HepG2 (cell line): ENCODE data around the gene ZMYND12. TPM values are rescaled to one million over a fixed set of nuclear protein-coding genes. Genes with fewer than 3 reads are reported as not detected.

ENCODE experiments used
- ATF1 ChIP-seq: IDR thresholded peaks from 2 replicates; pipeline ENCODE4 v1.6.1; 2016; ENCODE audit warnings: mild to moderate bottlenecking, control low read depth
- ATRX ChIP-seq: sonication (generic); formaldehyde crosslinking; IDR thresholded peaks from 2 replicates; pipeline ENCODE4 v1.4.0; 2020; ENCODE audit warnings: missing genetic modification reagents, borderline replicate concordance
- CBX1 ChIP-seq: IDR thresholded peaks from one replicate; pipeline ENCODE4 v1.6.1; 2016; ENCODE audit warnings: antibody characterized with exemption, low read depth
- EP300 ChIP-seq, 3 experiments: sonication (generic) in 1 of 3; formaldehyde crosslinking in 1 of 3; IDR thresholded peaks; 2 replicates each; pipeline versions ENCODE4 v1.5.1 to v1.6.1; 2011 to 2020; ENCODE audit warnings: low read depth in 2 of 3, low read length in 2 of 3, borderline replicate concordance in 1 of 3, improper control_type of control experiment in 1 of 3, mild to moderate bottlenecking in 1 of 3, missing genetic modification reagents in 1 of 3, moderate library complexity in 1 of 3
- FOSL1 ChIP-seq: sonication (generic); formaldehyde crosslinking; IDR thresholded peaks from 2 replicates; pipeline ENCODE4 v1.9.0; 2021; ENCODE audit warnings: missing genetic modification reagents, borderline replicate concordance
- GATAD1 ChIP-seq: IDR thresholded peaks from 2 replicates; pipeline ENCODE4 v1.6.1; 2016; ENCODE audit warnings: missing genetic modification reagents, missing compliant biosample characterization
- HDAC1 ChIP-seq: sonication (generic); formaldehyde crosslinking; IDR thresholded peaks from 2 replicates; pipeline ENCODE4 v1.5.1; 2020; ENCODE audit warnings: mild to moderate bottlenecking, missing genetic modification reagents
- KDM4B ChIP-seq: sonication (generic); formaldehyde crosslinking; IDR thresholded peaks from 2 replicates; pipeline ENCODE4 v1.4.0; 2020; ENCODE audit warnings: missing genetic modification reagents
- NCOA5 ChIP-seq: sonication (generic); formaldehyde crosslinking; IDR thresholded peaks from 2 replicates; pipeline ENCODE4 v1.4.0; 2020; ENCODE audit warnings: missing genetic modification reagents
- NFE2L1 ChIP-seq: sonication (generic); formaldehyde crosslinking; IDR thresholded peaks from 2 replicates; pipeline ENCODE4 v1.4.0; 2020; ENCODE audit warnings: missing genetic modification reagents, mild to moderate bottlenecking, borderline replicate concordance
- SIX1 ChIP-seq: sonication (generic); formaldehyde crosslinking; IDR thresholded peaks from 2 replicates; pipeline ENCODE4 v1.4.0; 2020; ENCODE audit warnings: missing genetic modification reagents, borderline replicate concordance
- TBL1XR1 ChIP-seq: fragments of 150-350 bp; IDR thresholded peaks from 2 replicates; pipeline ENCODE4 v1.6.1; 2014; ENCODE audit warnings: borderline replicate concordance, low read length; ENCODE audit not compliant: partially characterized antibody
- ZBTB3 ChIP-seq: sonication (generic); formaldehyde crosslinking; IDR thresholded peaks from 2 replicates; pipeline ENCODE4 v1.4.0; 2020; ENCODE audit warnings: low read depth, mild to moderate bottlenecking, moderate library complexity, missing genetic modification reagents, borderline replicate concordance
- ZFY ChIP-seq: sonication (generic); formaldehyde crosslinking; IDR thresholded peaks from 2 replicates; pipeline ENCODE4 v1.4.0; 2020; ENCODE audit warnings: missing genetic modification reagents
- ZNF251 ChIP-seq: sonication (generic); formaldehyde crosslinking; IDR thresholded peaks from 2 replicates; pipeline ENCODE4 v1.9.0; 2021; ENCODE audit warnings: mild to moderate bottlenecking, missing genetic modification reagents
- ZNF460 ChIP-seq: sonication (generic); formaldehyde crosslinking; IDR thresholded peaks from 2 replicates; pipeline ENCODE4 v1.5.1; 2020; ENCODE audit warnings: missing genetic modification reagents, mild to moderate bottlenecking, borderline replicate concordance
- ZNF7 ChIP-seq: IDR thresholded peaks from 2 replicates; pipeline ENCODE4 v1.6.1; 2016; ENCODE audit warnings: missing biosample characterization, missing genetic modification reagents
- ZNF775 ChIP-seq: sonication (generic); formaldehyde crosslinking; IDR thresholded peaks from 2 replicates; pipeline ENCODE4 v1.4.0; 2020; ENCODE audit warnings: missing genetic modification reagents, mild to moderate bottlenecking, moderate library complexity, borderline replicate concordance
- ZSCAN22 ChIP-seq: sonication (generic); formaldehyde crosslinking; IDR thresholded peaks from 2 replicates; pipeline ENCODE4 v1.4.0; 2020; ENCODE audit warnings: mild to moderate bottlenecking, missing genetic modification reagents
- polyA plus RNA-seq, 8 experiments: library from polyadenylated mRNA; depleted of rRNA in 3 of 8; stranded (reverse) in 7 of 8; unstranded in 1 of 8; fragments of >200 nt; fragmentation: Illumina TruSeq in 4 of 8; extraction: Trizol in 4 of 8; gene quantifications; 2 replicates each; pipeline versions ENCODE4 v1.2.1 to v1.2.3, GENCODE V29; 2011 to 2016; ENCODE audit warnings: low read depth in 4 of 8, missing spikeins in 1 of 8, mixed read lengths in 1 of 8; ENCODE audit not compliant: insufficient read depth in 1 of 8
- total RNA-seq, 5 experiments: library from RNA; depleted of rRNA; stranded (reverse); fragments of >200 nt; fragmentation: Illumina TruSeq; extraction: Trizol; gene quantifications; 2 replicates each; pipeline ENCODE4 v1.2.3, GENCODE V29; 2016; ENCODE audit warnings: low read depth in 1 of 5
- TF ChIP-seq, protein P1 (sequence below): sonication (generic); formaldehyde crosslinking; IDR thresholded peaks from 2 replicates; pipeline ENCODE4 v1.9.0; 2021; ENCODE audit warnings: missing genetic modification reagents, mild to moderate bottlenecking, borderline replicate concordance
- TF ChIP-seq, protein P2 (sequence below): sonication (generic); formaldehyde crosslinking; IDR thresholded peaks from 2 replicates; pipeline ENCODE4 v1.4.0; 2020; ENCODE audit warnings: mild to moderate bottlenecking, missing genetic modification reagents
- TF ChIP-seq, protein P3 (sequence below): sonication (generic); formaldehyde crosslinking; IDR thresholded peaks from 2 replicates; pipeline ENCODE4 v1.8.0; 2022; ENCODE audit warnings: mild to moderate bottlenecking, missing genetic modification reagents, moderate library complexity
- TF ChIP-seq, protein P4 (sequence below): sonication (generic); formaldehyde crosslinking; IDR thresholded peaks from 2 replicates; pipeline ENCODE4 v1.9.0; 2022; ENCODE audit warnings: missing genetic modification reagents, mild to moderate bottlenecking, borderline replicate concordance

The ZMYND12 gene
- total and polyA plus RNA-seq, 2 of the 13 experiments (the other 11 are each of a cell fraction or from before 2014, with no cell fraction given), result 0.13 to 0.71 TPM

DNA sequence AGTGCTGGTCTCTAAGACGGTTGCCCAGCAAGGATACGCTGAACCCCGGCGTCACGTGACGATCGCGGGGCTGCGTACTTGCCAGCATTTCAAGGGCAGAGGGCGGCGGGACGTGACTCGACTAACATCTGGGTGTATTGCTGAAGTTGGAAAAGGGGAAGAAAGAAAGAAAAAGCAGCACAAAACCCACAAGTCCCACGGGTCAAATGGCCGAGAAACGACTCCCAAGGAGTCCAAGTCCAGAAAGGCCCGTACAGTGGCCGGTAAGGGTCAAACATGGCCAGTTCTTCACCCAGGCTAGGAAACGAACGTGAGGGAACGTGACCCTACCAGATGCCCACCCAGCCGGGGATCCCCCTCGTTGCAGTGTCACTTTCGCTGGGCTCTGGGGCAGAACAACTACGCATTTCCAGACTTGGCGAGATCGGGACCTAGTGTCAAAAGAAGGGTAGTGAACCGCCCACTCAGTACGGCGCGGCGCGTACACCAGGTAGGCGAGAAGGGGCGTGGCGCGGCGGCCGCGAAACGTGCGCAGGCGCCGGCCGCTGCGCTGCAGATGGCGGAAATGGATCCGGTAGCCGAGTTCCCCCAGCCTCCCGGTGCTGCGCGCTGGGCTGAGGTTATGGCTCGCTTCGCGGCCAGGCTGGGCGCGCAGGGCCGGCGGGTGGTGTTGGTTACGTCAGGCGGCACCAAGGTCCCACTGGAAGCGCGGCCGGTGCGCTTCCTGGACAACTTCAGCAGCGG is at the start of gene ZMYND12, which contains the start of gene PPCS (continued):
- peak; percentile 39; the same call in 1 of the 2 replicates for TF ChIP-seq GATAD1 (CRISPR knock-in tag)
- TF ChIP-seq, protein P1, sequence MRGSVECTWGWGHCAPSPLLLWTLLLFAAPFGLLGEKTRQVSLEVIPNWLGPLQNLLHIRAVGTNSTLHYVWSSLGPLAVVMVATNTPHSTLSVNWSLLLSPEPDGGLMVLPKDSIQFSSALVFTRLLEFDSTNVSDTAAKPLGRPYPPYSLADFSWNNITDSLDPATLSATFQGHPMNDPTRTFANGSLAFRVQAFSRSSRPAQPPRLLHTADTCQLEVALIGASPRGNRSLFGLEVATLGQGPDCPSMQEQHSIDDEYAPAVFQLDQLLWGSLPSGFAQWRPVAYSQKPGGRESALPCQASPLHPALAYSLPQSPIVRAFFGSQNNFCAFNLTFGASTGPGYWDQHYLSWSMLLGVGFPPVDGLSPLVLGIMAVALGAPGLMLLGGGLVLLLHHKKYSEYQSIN (CRISPR knock-in tag), result no peak; the same call in 1 of the 2 replicates
- no peak for TF ChIP-seq ZNF7 (CRISPR knock-in tag)
- TF ChIP-seq, protein P2, sequence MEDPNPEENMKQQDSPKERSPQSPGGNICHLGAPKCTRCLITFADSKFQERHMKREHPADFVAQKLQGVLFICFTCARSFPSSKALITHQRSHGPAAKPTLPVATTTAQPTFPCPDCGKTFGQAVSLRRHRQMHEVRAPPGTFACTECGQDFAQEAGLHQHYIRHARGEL (CRISPR knock-in tag), result no peak
- TF ChIP-seq ZNF775 (CRISPR knock-in tag), result no peak
- no peak; the same call in 1 of the 2 replicates for TF ChIP-seq ZNF460 (CRISPR knock-in tag)
- TF ChIP-seq, protein P3, sequence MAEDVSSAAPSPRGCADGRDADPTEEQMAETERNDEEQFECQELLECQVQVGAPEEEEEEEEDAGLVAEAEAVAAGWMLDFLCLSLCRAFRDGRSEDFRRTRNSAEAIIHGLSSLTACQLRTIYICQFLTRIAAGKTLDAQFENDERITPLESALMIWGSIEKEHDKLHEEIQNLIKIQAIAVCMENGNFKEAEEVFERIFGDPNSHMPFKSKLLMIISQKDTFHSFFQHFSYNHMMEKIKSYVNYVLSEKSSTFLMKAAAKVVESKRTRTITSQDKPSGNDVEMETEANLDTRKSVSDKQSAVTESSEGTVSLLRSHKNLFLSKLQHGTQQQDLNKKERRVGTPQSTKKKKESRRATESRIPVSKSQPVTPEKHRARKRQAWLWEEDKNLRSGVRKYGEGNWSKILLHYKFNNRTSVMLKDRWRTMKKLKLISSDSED (CRISPR knock-in tag), result no peak
- TF ChIP-seq EP300 (IDR thresholded peaks at IDR 0.05; ENCODE audit: low read depth in 2 of 2, low read length in 2 of 2), result no peak
- TF ChIP-seq EP300 (CRISPR knock-in tag; IDR thresholded peaks at IDR 0.05; ENCODE audit: borderline replicate concordance), result no peak
- TF ChIP-seq ZFY (CRISPR knock-in tag), result peak; percentile 96; the same call in 1 of the 2 replicates
- no peak; the same call in 1 of the 2 replicates for TF ChIP-seq FOSL1 (CRISPR knock-in tag)
- peak; percentile 63 for TF ChIP-seq CBX1
- peak; percentile 79 for TF ChIP-seq HDAC1 (CRISPR knock-in tag)
- TF ChIP-seq NFE2L1 (CRISPR knock-in tag), result no peak
- no peak for TF ChIP-seq ZNF251
- TF ChIP-seq TBL1XR1, result no peak
- no peak for TF ChIP-seq NCOA5 (CRISPR knock-in tag)
- TF ChIP-seq ZBTB3 (CRISPR knock-in tag), result no peak
- TF ChIP-seq, protein P4, sequence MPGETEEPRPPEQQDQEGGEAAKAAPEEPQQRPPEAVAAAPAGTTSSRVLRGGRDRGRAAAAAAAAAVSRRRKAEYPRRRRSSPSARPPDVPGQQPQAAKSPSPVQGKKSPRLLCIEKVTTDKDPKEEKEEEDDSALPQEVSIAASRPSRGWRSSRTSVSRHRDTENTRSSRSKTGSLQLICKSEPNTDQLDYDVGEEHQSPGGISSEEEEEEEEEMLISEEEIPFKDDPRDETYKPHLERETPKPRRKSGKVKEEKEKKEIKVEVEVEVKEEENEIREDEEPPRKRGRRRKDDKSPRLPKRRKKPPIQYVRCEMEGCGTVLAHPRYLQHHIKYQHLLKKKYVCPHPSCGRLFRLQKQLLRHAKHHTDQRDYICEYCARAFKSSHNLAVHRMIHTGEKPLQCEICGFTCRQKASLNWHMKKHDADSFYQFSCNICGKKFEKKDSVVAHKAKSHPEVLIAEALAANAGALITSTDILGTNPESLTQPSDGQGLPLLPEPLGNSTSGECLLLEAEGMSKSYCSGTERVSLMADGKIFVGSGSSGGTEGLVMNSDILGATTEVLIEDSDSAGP (CRISPR knock-in tag), result peak; percentile 90
- no peak for TF ChIP-seq ATRX (CRISPR knock-in tag)
- no peak; the same call in 1 of the 2 replicates for TF ChIP-seq SIX1 (CRISPR knock-in tag)
- TF ChIP-seq ATF1 (CRISPR knock-in tag), result no peak
- no peak for TF ChIP-seq KDM4B (CRISPR knock-in tag)
- TF ChIP-seq ZSCAN22 (CRISPR knock-in tag), result no peak
